Esophagus muscularis mucosa (tissue), 3 donors: ENCODE data around the gene EBF3.

Experiments used
- CTCF ChIP-seq, 3 experiments: fragments of 200-600 bp in 2 of 3; fragments of 450-650 bp in 1 of 3; sonication (generic) in 2 of 3; IDR thresholded peaks; one replicate each; pipeline ENCODE4 v1.5.1; 2017 to 2019; ENCODE audit warnings: antibody characterized with exemption in 3 of 3, mild to moderate bottlenecking in 2 of 3, moderate library complexity in 1 of 3
- POLR2A ChIP-seq: fragments of 450-650 bp; IDR thresholded peaks from one replicate; pipeline ENCODE4 v1.6.1; 2017; ENCODE audit warnings: antibody characterized with exemption, moderate library complexity, mild to moderate bottlenecking, low read depth
- POLR2AphosphoS5 ChIP-seq, 2 donors: sonication (generic); formaldehyde crosslinking; IDR thresholded peaks; one replicate each; pipeline ENCODE4 v1.6.1; 2017; ENCODE audit warnings: antibody characterized with exemption in 2 of 2

DNA sequence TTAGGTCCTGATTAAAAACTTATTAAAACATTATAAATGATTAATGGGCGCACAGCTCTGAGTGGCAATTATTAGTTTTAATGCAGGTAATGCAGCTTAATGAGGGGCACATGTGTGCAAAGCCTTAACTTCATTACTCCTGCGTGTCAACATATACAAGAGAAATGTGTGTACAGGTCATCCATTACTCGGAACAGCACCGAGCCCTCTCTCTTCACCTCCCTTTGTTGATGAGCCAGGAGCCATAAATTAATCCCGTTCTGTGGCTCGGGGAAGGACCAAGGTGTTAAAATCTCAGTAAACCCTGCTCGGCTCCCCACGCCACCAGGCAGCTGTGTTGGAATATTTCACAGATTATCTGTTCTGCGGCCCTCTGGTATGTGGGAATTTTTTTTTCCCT, 77.8 kb downstream of the EBF3 start:
- TF ChIP-seq CTCF (IDR thresholded peaks at IDR 0.05) (no peak), POLR2A (no peak), POLR2AphosphoS5 (IDR thresholded peaks at IDR 0.05) (no peak)
